GM12872 (cell line): ENCODE measurements around the gene ZNF605.
A peak's percentile ranks its signal among the peaks of the same experiment; 100 is the strongest.

ENCODE experiments used
- CTCF ChIP-seq: IDR thresholded peaks from 3 replicates; pipeline ENCODE4 v1.5.1; 2011; ENCODE audit warnings: low read depth, mild to moderate bottlenecking, low read length, moderate library complexity; ENCODE audit not compliant: insufficient read depth

Gene ZNF605

GRCh38 chr12:132907216-132907615 lies 48.9 kb downstream of the ZNF605 start:
- TF ChIP-seq CTCF, result no peak

GRCh38 chr12:132904718-132905328 lies 51.3 kb downstream of the ZNF605 start:
- TF ChIP-seq CTCF, result peak; percentile 64

GRCh38 chr12:132899033-132899432 lies 57.1 kb downstream of the ZNF605 start:
- no peak for TF ChIP-seq CTCF

GRCh38 chr12:132888852-132889251 lies 67.3 kb downstream of the ZNF605 start:
- TF ChIP-seq CTCF, result no peak

- no peak for TF ChIP-seq CTCF
Measured at GRCh38 chr12:132887513-132888351, 68.4 kb downstream of the ZNF605 start, which contains the start of gene CHFR. Gene CHFR (minus strand): TSS chr12:132887605. CDS start chr12:132887328, 277 bp downstream.

GRCh38 chr12:132886529-132887477 lies 69.3 kb downstream of the ZNF605 start:
- no peak for TF ChIP-seq CTCF

GRCh38 chr12:132881818-132882217 lies 74.3 kb downstream of the ZNF605 start:
- no peak for TF ChIP-seq CTCF
